Activated CD4-positive, alpha-beta T cell treated with anti-CD3 and anti-CD28 coated beads for 4 hours (primary cell): ENCODE results near the gene ACADM.
"Not testable (repeated sequence)": the region's sequence is repeated elsewhere in the genome, so short reads cannot be mapped to it uniquely, and the experiment has no call there.

ENCODE experiments used
- DNase-seq, 2 donors: peaks; one replicate each; pipeline ENCODE4 v3.0.0-alpha.2; 2020

Gene ACADM

GRCh38 chr1:75742047-75742625 is 17.6 kb downstream of the ACADM start:
- no peak for DNase-seq

- DNase-seq: no peak
Observed at GRCh38 chr1:75745276-75745675, 20.8 kb downstream of the ACADM start.

GRCh38 chr1:75757210-75757609 is 32.7 kb downstream of the ACADM start:
- DNase-seq: not testable (repeated sequence)

- not testable (repeated sequence) for DNase-seq
Observed at GRCh38 chr1:75758543-75758942, 34.0 kb downstream of the ACADM start.

GRCh38 chr1:75764057-75764655 is 39.6 kb downstream of the ACADM start:
- DNase-seq: no peak

- DNase-seq: no peak
Observed at GRCh38 chr1:75765697-75766355, 41.3 kb downstream of the ACADM start.

GRCh38 chr1:75768016-75768415 is 43.5 kb downstream of the ACADM start:
- DNase-seq: no peak

GRCh38 chr1:75770761-75771160 is 46.3 kb downstream of the ACADM start:
- DNase-seq: no peak

GRCh38 chr1:75771978-75772377 is 47.5 kb downstream of the ACADM start:
- no peak for DNase-seq

GRCh38 chr1:75777812-75778211 is 53.3 kb downstream of the ACADM start:
- not testable (repeated sequence) for DNase-seq

GRCh38 chr1:75778694-75779093 is 54.2 kb downstream of the ACADM start:
- not testable (repeated sequence) for DNase-seq

- DNase-seq: not testable (repeated sequence)
Observed at GRCh38 chr1:75780183-75780582, 55.7 kb downstream of the ACADM start.

GRCh38 chr1:75783920-75784319 is 59.4 kb downstream of the ACADM start:
- not testable (repeated sequence) for DNase-seq

- no peak for DNase-seq
Observed at GRCh38 chr1:75785320-75785982, 60.9 kb downstream of the ACADM start.

GRCh38 chr1:75785983-75786853 is 61.7 kb downstream of the ACADM start, which contains the start of gene RABGGTB:
TSS of gene RABGGTB (plus strand) at chr1:75786256. CDS start at chr1:75786272, 16 bp downstream.
- peak; percentile 93 for DNase-seq

GRCh38 chr1:75786901-75787493 is 62.5 kb downstream of the ACADM start:
- no peak for DNase-seq

GRCh38 chr1:75787524-75787923 is 63.0 kb downstream of the ACADM start:
- no peak for DNase-seq

- no peak for DNase-seq
Observed at GRCh38 chr1:75789988-75790387, 65.5 kb downstream of the ACADM start.

GRCh38 chr1:75791022-75791421 is 66.5 kb downstream of the ACADM start:
- no peak for DNase-seq

GRCh38 chr1:75792091-75792490 is 67.6 kb downstream of the ACADM start:
- no peak for DNase-seq

- DNase-seq: no peak
Observed at GRCh38 chr1:75794382-75794781, 69.9 kb downstream of the ACADM start.

GRCh38 chr1:75795703-75796193 is 71.2 kb downstream of the ACADM start:
- no peak for DNase-seq
